HEK293T (cell line): ENCODE measurements around the gene FXYD3.

ENCODE experiments used
- CTCF ChIA-PET: fragments of 350-600 bp; formaldehyde crosslinking; extraction: SDS; loops from one replicate; lab custom pipeline; 2021; ENCODE audit warnings: antibody characterized with exemption, inconsistent platforms; lab: Yijun Ruan, JAX
- POLR2A ChIA-PET: fragments of 350-600 bp; formaldehyde crosslinking; extraction: SDS; loops from one replicate; lab custom pipeline; 2020; ENCODE audit warnings: antibody characterized with exemption, inconsistent platforms; lab: Yijun Ruan, JAX
- DNase-seq: peaks from one replicate; pipeline ENCODE4 v3.0.0; 2012; ENCODE audit warnings: mixed read lengths; ENCODE audit errors: extremely low spot score
- ARNT ChIP-seq: fragments of 450-650 bp; IDR thresholded peaks from 2 replicates; pipeline ENCODE4 v1.6.1; 2017; ENCODE audit warnings: mild to moderate bottlenecking
- BHLHE40 ChIP-seq: fragments of 450-650 bp; IDR thresholded peaks from 2 replicates; pipeline ENCODE4 v1.6.1; 2016; ENCODE audit warnings: mild to moderate bottlenecking, moderate library complexity, borderline replicate concordance
- CTBP1 ChIP-seq: fragments of 450-650 bp; IDR thresholded peaks from 2 replicates; pipeline ENCODE4 v1.6.1; 2016; ENCODE audit warnings: borderline replicate concordance
- ELF4 ChIP-seq: fragments of 450-650 bp; IDR thresholded peaks from 2 replicates; pipeline ENCODE4 v1.6.1; 2017; ENCODE audit warnings: antibody characterized with exemption
- FOXA1 ChIP-seq: fragments of 450-650 bp; IDR thresholded peaks from 2 replicates; pipeline ENCODE4 v1.6.1; 2016; ENCODE audit warnings: mild to moderate bottlenecking
- FOXK2 ChIP-seq: fragments of 450-650 bp; IDR thresholded peaks from 2 replicates; pipeline ENCODE4 v1.6.1; 2016; ENCODE audit warnings: mild to moderate bottlenecking
- FOXM1 ChIP-seq: fragments of 450-650 bp; IDR thresholded peaks from 2 replicates; pipeline ENCODE4 v1.6.1; 2017; ENCODE audit warnings: mild to moderate bottlenecking, borderline replicate concordance
- HDGF ChIP-seq: fragments of 450-650 bp; IDR thresholded peaks from 2 replicates; pipeline ENCODE4 v1.6.1; 2017; ENCODE audit warnings: antibody characterized with exemption, borderline replicate concordance
- L3MBTL2 ChIP-seq: fragments of 450-650 bp; conservative IDR thresholded peaks from 2 replicates; pipeline ENCODE4 v1.6.1; 2016; ENCODE audit warnings: mild to moderate bottlenecking
- LEF1 ChIP-seq: fragments of 450-650 bp; IDR thresholded peaks from 2 replicates; pipeline ENCODE4 v1.6.1; 2017; ENCODE audit warnings: mild to moderate bottlenecking, borderline replicate concordance
- NFRKB ChIP-seq: fragments of 450-650 bp; IDR thresholded peaks from 2 replicates; pipeline ENCODE4 v1.6.1; 2016; ENCODE audit warnings: mild to moderate bottlenecking, moderate library complexity
- PKNOX1 ChIP-seq: fragments of 450-650 bp; IDR thresholded peaks from 2 replicates; pipeline ENCODE4 v1.6.1; 2016
- SP1 ChIP-seq: fragments of 450-650 bp; IDR thresholded peaks from 2 replicates; pipeline ENCODE4 v1.6.1; 2017
- SUZ12 ChIP-seq: fragments of 450-650 bp; IDR thresholded peaks from 2 replicates; pipeline ENCODE4 v1.6.1; 2016; ENCODE audit warnings: mild to moderate bottlenecking
- TARDBP ChIP-seq: fragments of 450-650 bp; IDR thresholded peaks from 2 replicates; pipeline ENCODE4 v1.6.1; 2016
- ZNF384 ChIP-seq: fragments of 450-650 bp; IDR thresholded peaks from 2 replicates; pipeline ENCODE4 v1.6.1; 2016

Gene FXYD3

GRCh38 chr19:35118268-35119020 is 2.8 kb downstream of the FXYD3 start:
- CTCF ChIA-PET: no interaction called here
- TF ChIP-seq PKNOX1 (no peak), BHLHE40 (no peak), LEF1 (no peak), TARDBP (no peak), ARNT (no peak), FOXM1 (no peak), SP1 (no peak), NFRKB (no peak), FOXA1 (no peak), ELF4 (no peak), FOXK2 (no peak), CTBP1 (no peak), L3MBTL2 (no peak)
- POLR2A ChIA-PET: no interaction called here
- no peak for DNase-seq

- DNase-seq: no peak
- ChIA-PET CTCF (no interaction called here), POLR2A (no interaction called here)
- no peak for TF ChIP-seq TARDBP
Measured at GRCh38 chr19:35119091-35119490, 3.5 kb downstream of the FXYD3 start.

DNA sequence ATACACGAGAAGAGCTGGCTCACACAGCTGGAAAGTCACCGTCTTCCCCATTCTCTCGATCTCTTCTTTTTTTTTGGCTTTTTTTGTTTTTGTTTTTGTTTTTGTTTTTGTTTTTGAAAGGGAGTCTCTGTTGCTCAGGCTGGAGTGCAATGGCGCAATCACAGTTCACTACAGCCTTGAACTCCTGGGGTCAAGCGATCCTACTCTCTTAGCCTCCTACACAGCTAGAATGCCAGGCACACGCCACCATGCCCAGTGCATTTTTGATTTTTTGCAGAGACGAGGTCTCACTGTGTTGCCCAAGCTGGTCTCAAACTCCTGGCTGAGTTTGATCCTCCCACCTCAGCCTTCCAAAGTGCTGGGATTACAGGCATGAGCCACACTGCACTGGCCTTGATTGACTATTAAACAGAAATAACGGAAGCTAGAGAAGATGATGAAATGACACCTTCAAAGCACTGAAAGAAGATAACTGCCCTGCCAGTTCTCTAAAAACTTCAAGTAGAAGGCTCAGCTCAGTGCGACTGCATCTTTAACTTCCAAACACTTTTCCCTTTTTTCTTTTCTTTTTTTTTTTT is 4.0 kb downstream of the FXYD3 start:
- POLR2A ChIA-PET: no interaction called here

GRCh38 chr19:35120492-35120891 is 4.9 kb downstream of the FXYD3 start:
- TF ChIP-seq ZNF384 (no peak), CTBP1 (no peak), SP1 (no peak), ARNT (no peak)
- DNase-seq: no peak
- ChIA-PET POLR2A (no interaction called here), CTCF (no interaction called here)

More for the DNA sequence above, 4.0 kb downstream of the FXYD3 start:
- CTCF ChIA-PET: no interaction called here
- DNase-seq: no peak
- no peak for TF ChIP-seq NFRKB

- no peak for DNase-seq
- no peak for TF ChIP-seq FOXA1
- TF ChIP-seq ZNF384: no peak
- no peak for TF ChIP-seq TARDBP
- TF ChIP-seq ELF4: no peak
- TF ChIP-seq PKNOX1: no peak
- no peak for TF ChIP-seq LEF1
- TF ChIP-seq FOXM1: no peak
- TF ChIP-seq CTBP1: no peak
- TF ChIP-seq FOXK2: no peak
- TF ChIP-seq SUZ12: no peak
- TF ChIP-seq NFRKB: no peak
- CTCF ChIA-PET: no interaction called here
- POLR2A ChIA-PET: no interaction called here
Measured at GRCh38 chr19:35120898-35121297, 5.3 kb downstream of the FXYD3 start.

DNA sequence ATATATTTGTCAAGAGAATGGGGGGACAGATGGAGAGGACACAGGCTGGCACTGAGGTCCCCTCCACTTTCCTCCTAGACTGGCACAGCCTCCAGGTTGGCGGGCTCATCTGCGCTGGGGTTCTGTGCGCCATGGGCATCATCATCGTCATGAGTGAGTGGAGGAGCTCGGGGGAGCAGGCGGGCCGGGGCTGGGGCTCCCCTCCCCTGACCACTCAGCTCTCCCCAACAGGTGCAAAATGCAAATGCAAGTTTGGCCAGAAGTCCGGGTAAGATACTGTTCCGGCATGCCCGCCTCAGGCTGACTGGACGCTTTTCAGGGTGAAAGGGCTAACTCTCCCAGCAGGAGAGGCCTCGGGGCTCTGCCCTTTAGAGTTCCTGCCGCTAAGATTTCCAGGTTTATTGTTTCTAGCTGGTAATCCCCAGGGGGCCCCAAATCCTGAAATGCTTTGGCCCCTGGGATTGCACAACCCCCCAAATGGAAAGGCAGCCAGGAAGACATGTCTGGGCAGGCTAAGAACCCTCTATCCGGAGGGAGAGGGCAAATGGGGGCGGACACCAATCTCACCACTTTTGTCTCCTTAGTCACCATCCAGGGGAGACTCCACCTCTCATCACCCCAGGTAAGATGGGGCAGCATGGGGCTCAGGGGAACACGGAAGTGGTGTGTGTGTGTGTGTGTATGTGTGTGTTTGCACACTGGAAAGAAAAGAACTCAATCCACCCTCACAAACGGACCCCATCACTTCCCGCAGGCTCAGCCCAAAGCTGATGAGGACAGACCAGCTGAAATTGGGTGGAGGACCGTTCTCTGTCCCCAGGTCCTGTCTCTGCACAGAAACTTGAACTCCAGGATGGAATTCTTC is 7.3 kb downstream of the FXYD3 start:
- CTCF ChIA-PET: no interaction called here
- no peak for DNase-seq
- TF ChIP-seq SUZ12: no peak
- no peak for TF ChIP-seq FOXA1
- TF ChIP-seq NFRKB: no peak
- no peak for TF ChIP-seq FOXM1
- no peak for TF ChIP-seq BHLHE40
- no peak for TF ChIP-seq L3MBTL2
- TF ChIP-seq PKNOX1: no peak
- no peak for TF ChIP-seq ELF4
- TF ChIP-seq CTBP1: no peak
- TF ChIP-seq SP1: no peak
- no peak for TF ChIP-seq TARDBP
- no peak for TF ChIP-seq ZNF384
- no peak for TF ChIP-seq ARNT
- no peak for TF ChIP-seq HDGF
- no peak for TF ChIP-seq FOXK2
- no peak for TF ChIP-seq LEF1
- POLR2A ChIA-PET: no interaction called here
